CD4-positive, alpha-beta memory T cell (primary cell): ENCODE results near the gene FBXW9. TPM values are rescaled to one million over a fixed set of nuclear protein-coding genes. Genes with fewer than 3 reads are reported as not detected.
"Not testable (repeated sequence)": the region's sequence is repeated elsewhere in the genome, so short reads cannot be mapped to it uniquely, and the experiment has no call there.

Source experiments
- CTCF ChIA-PET: fragments of 350-600 bp; sonication (Branson Sonifier 250); formaldehyde crosslinking; loops from one replicate; lab custom pipeline; 2021; ENCODE audit warnings: inconsistent platforms; ENCODE audit not compliant: partially characterized antibody; lab: Charles Lee
- POLR2A ChIA-PET: fragments of 350-600 bp; sonication (Branson Sonifier 250); formaldehyde crosslinking; loops from one replicate; lab custom pipeline; 2021; ENCODE audit not compliant: partially characterized antibody; lab: Charles Lee
- DNase-seq, 5 donors: peaks; one replicate each; pipeline versions ENCODE4 v3.0.0 to v3.0.0-alpha.2; 2020 to 2022; ENCODE audit warnings: mixed read lengths in 1 of 5
- H3K27ac ChIP-seq: one replicate; pipeline ENCODE4 v1.7.0; 2013; ENCODE audit warnings: low read depth, low read length
- H3K27me3 ChIP-seq: 2 replicates; pipeline ENCODE4 v1.7.0; 2013; ENCODE audit warnings: mild to moderate bottlenecking, low read length, moderate library complexity; ENCODE audit not compliant: insufficient read depth
- H3K36me3 ChIP-seq: 2 replicates; pipeline ENCODE4 v1.7.0; 2013; ENCODE audit warnings: mild to moderate bottlenecking, low read length, moderate library complexity; ENCODE audit not compliant: insufficient read depth
- H3K4me1 ChIP-seq: 2 replicates; pipeline ENCODE4 v1.7.0; 2013; ENCODE audit warnings: mild to moderate bottlenecking, low read length, moderate library complexity; ENCODE audit not compliant: insufficient read depth
- H3K4me3 ChIP-seq, 2 donors: one replicate each; pipeline ENCODE4 v1.7.0; 2013; ENCODE audit warnings: low read length in 2 of 2, mild to moderate bottlenecking in 1 of 2
- H3K9me3 ChIP-seq, 2 donors: one replicate each; pipeline ENCODE4 v1.7.0; 2013; ENCODE audit warnings: low read length in 2 of 2, control low read depth in 1 of 2; ENCODE audit not compliant: control insufficient read depth in 1 of 2
- H3K27ac Mint-ChIP-seq, 7 donors: one replicate each; pipeline ENCODE4 v1.8.0; 2020 to 2021; ENCODE audit warnings: mixed read lengths in 7 of 7, mild to moderate bottlenecking in 6 of 7, inconsistent platforms in 3 of 7, moderate library complexity in 3 of 7
- H3K27me3 Mint-ChIP-seq, 2 donors: one replicate each; pipeline ENCODE4 v1.8.0; 2020 to 2021; ENCODE audit warnings: mixed read lengths in 2 of 2
- H3K36me3 Mint-ChIP-seq, 2 donors: one replicate each; pipeline ENCODE4 v1.8.0; 2020 to 2021; ENCODE audit warnings: mixed read lengths in 2 of 2, inconsistent platforms in 1 of 2, mild to moderate bottlenecking in 1 of 2
- H3K4me1 Mint-ChIP-seq, 4 donors: one replicate each; pipeline ENCODE4 v1.8.0; 2020 to 2021; ENCODE audit warnings: mixed read lengths in 4 of 4, mild to moderate bottlenecking in 1 of 4
- H3K4me3 Mint-ChIP-seq, 8 donors: one replicate each; pipeline ENCODE4 v1.8.0; 2020 to 2021; ENCODE audit warnings: mixed read lengths in 8 of 8, mild to moderate bottlenecking in 7 of 8, moderate library complexity in 6 of 8, inconsistent platforms in 3 of 8
- H3K9me3 Mint-ChIP-seq, 8 donors: one replicate each; pipeline ENCODE4 v1.8.0; 2020 to 2021; ENCODE audit warnings: mixed read lengths in 8 of 8, mild to moderate bottlenecking in 5 of 8, inconsistent platforms in 3 of 8, moderate library complexity in 1 of 8
- intact Hi-C: fragments of 100-400 bp; cut with micrococcal nuclease; formaldehyde crosslinking; loops from one replicate; pipeline ENCODE4 v1.15.1; 2023
- polyA plus RNA-seq, 2 donors: library from polyadenylated mRNA; unstranded; fragments of 300-500 nt; fragmentation: Illumina TruSeq; gene quantifications; one replicate each; pipeline ENCODE4 v1.2.3, GENCODE V29; 2021
- total RNA-seq, 2 experiments: library from RNA; stranded (reverse); gene quantifications; one replicate each; pipeline ENCODE4 v1.2.3, GENCODE V29; 2021

The FBXW9 gene
- total and polyA plus RNA-seq, 4 experiments from 2014 or later = 4.5 to 8.1 (median 4.9) TPM

- CTCF ChIA-PET = interaction anchor here (1.4 kb wide), 2 partner anchors 10 to 198 kb away, joined by 3 read pairs; no protein-coding TSS in a partner anchor
- peaks cover 2% of the 10 kb centered on the region for H3K36me3 ChIP-seq
- Mint-ChIP-seq H3K4me3 (no peak overlapping the region), H3K27me3 (no peaks in the 10 kb centered on the region), H3K9me3 (no peaks in the 10 kb centered on the region), H3K27ac (no peak overlapping the region), H3K36me3 (peaks cover 6 to 12% of the 10 kb centered on the region in 2 donors), H3K4me1 (no peaks in the 10 kb centered on the region)
- no peaks in the 10 kb centered on the region for H3K27me3 ChIP-seq
- no peaks in the 10 kb centered on the region for H3K9me3 ChIP-seq
- intact Hi-C loops = no loop called here
- H3K4me3 ChIP-seq = no peak overlapping the region
- H3K27ac ChIP-seq = no peak overlapping the region
- DNase-seq = no peak
- POLR2A ChIA-PET = no interaction called here
- H3K4me1 ChIP-seq = no peaks in the 10 kb centered on the region
Observed at GRCh38 chr19:12649941-12650340, 46.5 kb downstream of the FBXW9 start.

- no peak overlapping the region for H3K27ac ChIP-seq
- H3K27ac Mint-ChIP-seq = no peak overlapping the region
- no peaks in the 10 kb centered on the region for H3K9me3 ChIP-seq
- H3K4me3 Mint-ChIP-seq = no peak overlapping the region
- peaks cover 6 to 14% of the 10 kb centered on the region in 2 donors for H3K36me3 Mint-ChIP-seq
- H3K27me3 Mint-ChIP-seq = no peaks in the 10 kb centered on the region
- no peaks in the 10 kb centered on the region for H3K36me3 ChIP-seq
- intact Hi-C loops = no loop called here
- H3K4me1 ChIP-seq = no peaks in the 10 kb centered on the region
- no peak for DNase-seq
- ChIA-PET CTCF (interaction anchor here (1.7 kb wide), 1 partner anchor 34 kb away, joined by 3 read pairs; no protein-coding TSS in a partner anchor), POLR2A (interaction anchor here (0.5 kb wide), 1 partner anchor 391 kb away, joined by 3 read pairs; no protein-coding TSS in a partner anchor)
- no peaks in the 10 kb centered on the region for H3K9me3 Mint-ChIP-seq
- H3K4me3 ChIP-seq = no peak overlapping the region
- no peaks in the 10 kb centered on the region for H3K27me3 ChIP-seq
- H3K4me1 Mint-ChIP-seq = no peaks in the 10 kb centered on the region
Observed at GRCh38 chr19:12648088-12648487, 48.3 kb downstream of the FBXW9 start.

GRCh38 chr19:12647490-12648071 lies 48.9 kb downstream of the FBXW9 start:
- no peaks in the 10 kb centered on the region for H3K9me3 ChIP-seq
- ChIA-PET POLR2A (interaction anchor here (0.5 to 1.1 kb wide), 2 partner anchors 27 to 390 kb away, joined by 3 read pairs; no protein-coding TSS in a partner anchor), CTCF (interaction anchor here (1.7 kb wide), 1 partner anchor 34 kb away, joined by 3 read pairs; no protein-coding TSS in a partner anchor)
- H3K4me1 ChIP-seq = no peaks in the 10 kb centered on the region
- no peak overlapping the region for H3K4me3 Mint-ChIP-seq
- intact Hi-C loops = no loop called here
- H3K4me1 Mint-ChIP-seq = no peaks in the 10 kb centered on the region
- no peak overlapping the region for H3K27ac Mint-ChIP-seq
- H3K27me3 Mint-ChIP-seq = no peaks in the 10 kb centered on the region
- DNase-seq = peak in 1 of 5 donors; percentile 18
- H3K36me3 Mint-ChIP-seq = peaks cover 6 to 14% of the 10 kb centered on the region in 2 donors
- no peak overlapping the region for H3K27ac ChIP-seq
- H3K9me3 Mint-ChIP-seq = no peaks in the 10 kb centered on the region
- H3K36me3 ChIP-seq = no peaks in the 10 kb centered on the region
- H3K27me3 ChIP-seq = no peaks in the 10 kb centered on the region
- H3K4me3 ChIP-seq = no peak overlapping the region

DNA sequence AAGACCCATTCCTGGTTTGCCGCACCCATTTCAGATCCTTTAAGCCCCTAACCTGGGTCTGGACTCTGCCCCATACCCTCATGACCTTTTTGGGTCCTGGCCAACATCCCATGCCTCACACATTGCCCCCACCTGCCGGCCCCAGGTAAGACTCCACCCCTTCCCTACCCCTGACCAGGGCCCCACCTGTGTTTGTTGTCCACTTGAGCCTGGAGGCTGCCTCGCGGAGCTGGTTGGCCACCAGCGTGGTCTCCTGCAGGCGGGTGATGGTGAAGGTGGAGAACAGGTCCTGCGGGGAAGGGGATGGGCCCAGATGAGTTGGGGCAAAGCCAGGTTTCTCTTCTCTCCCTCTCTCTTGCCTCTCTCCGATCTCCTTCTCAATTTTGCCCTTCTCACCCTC lies 49.4 kb downstream of the FBXW9 start:
- no peaks in the 10 kb centered on the region for H3K36me3 ChIP-seq
- no peaks in the 10 kb centered on the region for H3K9me3 ChIP-seq
- peak overlapping the region in 1 of 7 donors; percentile 68 for H3K27ac Mint-ChIP-seq
- intact Hi-C loops = no loop called here
- H3K4me3 Mint-ChIP-seq = no peak overlapping the region
- ChIA-PET POLR2A (interaction anchor here (1.1 kb wide), 1 partner anchor 28 kb away, joined by 3 read pairs; no protein-coding TSS in a partner anchor), CTCF (no interaction called here)
- no peaks in the 10 kb centered on the region for H3K27me3 Mint-ChIP-seq
- peaks cover 6 to 14% of the 10 kb centered on the region in 2 donors for H3K36me3 Mint-ChIP-seq
- no peaks in the 10 kb centered on the region for H3K4me1 ChIP-seq
- H3K4me1 Mint-ChIP-seq = no peaks in the 10 kb centered on the region
- no peak for DNase-seq
- H3K27ac ChIP-seq = no peak overlapping the region
- no peaks in the 10 kb centered on the region for H3K9me3 Mint-ChIP-seq
- no peaks in the 10 kb centered on the region for H3K27me3 ChIP-seq
- H3K4me3 ChIP-seq = no peak overlapping the region

DNA sequence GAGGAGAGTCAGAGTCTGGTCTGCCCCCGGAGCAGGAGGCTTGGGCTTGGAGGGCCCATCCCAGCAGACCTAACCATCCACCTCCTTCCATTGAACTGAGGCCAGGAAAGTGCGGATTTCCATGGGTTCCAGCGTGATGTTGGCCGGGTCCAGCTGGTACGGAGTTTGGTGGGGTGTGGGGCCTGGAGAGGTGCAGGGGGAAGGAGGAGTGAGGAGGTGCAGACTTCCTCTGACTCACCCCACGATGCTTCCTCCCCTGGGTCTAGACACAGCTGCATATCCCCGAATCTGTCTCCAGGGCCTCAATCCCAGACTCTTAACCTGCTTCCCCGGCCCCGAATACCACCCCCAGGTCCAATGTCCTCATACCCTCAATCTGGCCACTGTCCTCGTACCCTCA lies 49.9 kb downstream of the FBXW9 start:
- Histone ChIP-seq H3K27me3 (no peaks in the 10 kb centered on the region), H3K4me1 (no peaks in the 10 kb centered on the region), H3K9me3 (no peaks in the 10 kb centered on the region), H3K36me3 (no peaks in the 10 kb centered on the region), H3K4me3 (no peak overlapping the region), H3K27ac (no peak overlapping the region)
- H3K27ac Mint-ChIP-seq = peak overlapping the region in 2 of 7 donors; percentile 14 to 68
- H3K27me3 Mint-ChIP-seq = no peaks in the 10 kb centered on the region
- peaks cover 3 to 10% of the 10 kb centered on the region in 2 donors for H3K36me3 Mint-ChIP-seq
- ChIA-PET CTCF (no interaction called here), POLR2A (interaction anchor here (1.1 kb wide), 1 partner anchor 28 kb away, joined by 3 read pairs; no protein-coding TSS in a partner anchor)
- intact Hi-C loops = no loop called here
- no peak overlapping the region for H3K4me3 Mint-ChIP-seq
- H3K9me3 Mint-ChIP-seq = no peaks in the 10 kb centered on the region
- no peaks in the 10 kb centered on the region for H3K4me1 Mint-ChIP-seq
- DNase-seq = no peak

DNA sequence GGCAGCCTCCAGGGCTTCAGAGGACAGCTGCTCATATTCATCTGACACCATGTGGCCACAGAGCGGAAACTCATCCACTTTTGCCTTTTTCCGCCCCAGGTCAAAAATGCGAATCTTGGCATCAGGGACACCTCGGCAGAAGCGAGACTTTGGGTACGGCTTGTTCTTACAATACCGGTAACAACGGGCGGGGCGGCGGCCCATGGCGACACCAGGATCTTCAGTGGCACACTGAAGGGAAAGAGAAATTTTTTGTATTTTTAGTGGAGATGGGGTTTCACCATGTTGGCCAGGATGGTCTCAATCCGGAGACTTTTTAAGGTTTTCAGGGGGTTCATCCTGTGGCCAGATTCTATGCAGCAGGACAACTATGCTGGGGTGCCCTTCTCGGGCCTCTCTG lies 52.7 kb downstream of the FBXW9 start:
- H3K9me3 ChIP-seq, CTCF ChIA-PET: not testable (repeated sequence)
- H3K27ac Mint-ChIP-seq = peak overlapping the region in 1 of 7 donors; percentile 17

GRCh38 chr19:12642506-12642905 lies 53.9 kb downstream of the FBXW9 start:
- H3K27ac Mint-ChIP-seq = no peak overlapping the region
- Histone ChIP-seq H3K4me1 (peaks cover 12% of the 10 kb centered on the region), H3K36me3 (no peaks in the 10 kb centered on the region), H3K4me3 (no peak overlapping the region), H3K27me3 (no peaks in the 10 kb centered on the region), H3K9me3 (no peaks in the 10 kb centered on the region), H3K27ac (no peak overlapping the region)
- H3K4me1 Mint-ChIP-seq = peaks cover 6 to 9% (median 8%) of the 10 kb centered on the region in 4 donors
- peak overlapping the region in 1 of 8 donors; percentile 48 for H3K4me3 Mint-ChIP-seq
- DNase-seq = no peak
- no peaks in the 10 kb centered on the region for H3K27me3 Mint-ChIP-seq
- intact Hi-C loops = no loop called here
- H3K36me3 Mint-ChIP-seq = peaks cover 0 to 4% of the 10 kb centered on the region in 2 donors
- CTCF ChIA-PET = interaction anchor here (0.8 kb wide), 1 partner anchor 29 kb away, joined by 3 read pairs; no protein-coding TSS in a partner anchor
- POLR2A ChIA-PET = no interaction called here
- H3K9me3 Mint-ChIP-seq = no peaks in the 10 kb centered on the region

More for the DNA sequence above, 52.7 kb downstream of the FBXW9 start:
- H3K4me1 Mint-ChIP-seq, H3K4me3 ChIP-seq, DNase-seq, H3K27me3 Mint-ChIP-seq, POLR2A ChIA-PET, H3K4me3 Mint-ChIP-seq, H3K36me3 ChIP-seq, H3K9me3 Mint-ChIP-seq, H3K36me3 Mint-ChIP-seq, intact Hi-C loops, H3K27me3 ChIP-seq, H3K27ac ChIP-seq: not testable (repeated sequence)
- H3K4me1 ChIP-seq = peaks cover 12% of the 10 kb centered on the region
